Measurements from ENCODE around the gene ANKRD53.

GRCh38 chr2:70988151-70988550, 9.7 kb downstream of the ANKRD53 start:
- TF ChIP-seq CTCF (conservative IDR thresholded peaks at IDR 0.05; ENCODE audit: low read length), result no peak
- no peak for TF ChIP-seq EZH2phosphoT487 (IDR thresholded peaks at IDR 0.05; ENCODE audit: borderline replicate concordance)

Data from Loucy (cell line).